Central memory CD4-positive, alpha-beta T cell (primary cell): ENCODE results near the gene ELMO2.
A peak's percentile ranks its signal among the peaks of the same experiment; 100 is the strongest.

ENCODE experiments used
- DNase-seq: peaks from one replicate; pipeline ENCODE4 v3.0.0; 2022

Gene ELMO2

GRCh38 chr20:46365487-46366220, 40.8 kb downstream of the ELMO2 start:
- peak; percentile 52 for DNase-seq

- no peak for DNase-seq
Observed at GRCh38 chr20:46364670-46365486, 41.5 kb downstream of the ELMO2 start.

- peak; percentile 86 for DNase-seq
Observed at GRCh38 chr20:46363874-46364669, 42.3 kb downstream of the ELMO2 start.

- DNase-seq = no peak
Observed at GRCh38 chr20:46362921-46363867, 43.2 kb downstream of the ELMO2 start.

- no peak for DNase-seq
Observed at GRCh38 chr20:46361811-46362210, 44.6 kb downstream of the ELMO2 start.

- peak; percentile 53 for DNase-seq
Observed at GRCh38 chr20:46361381-46361780, 45.0 kb downstream of the ELMO2 start.

GRCh38 chr20:46359233-46359751, 47.1 kb downstream of the ELMO2 start:
- DNase-seq = no peak

- no peak for DNase-seq
Observed at GRCh38 chr20:46358346-46359058, 47.9 kb downstream of the ELMO2 start.

GRCh38 chr20:46357030-46357514, 49.3 kb downstream of the ELMO2 start:
- no peak for DNase-seq

- DNase-seq = no peak
Observed at GRCh38 chr20:46356195-46357029, 50.0 kb downstream of the ELMO2 start.

- DNase-seq = no peak
Observed at GRCh38 chr20:46355778-46356177, 50.6 kb downstream of the ELMO2 start.

GRCh38 chr20:46354920-46355654, 51.3 kb downstream of the ELMO2 start:
- no peak for DNase-seq

- no peak for DNase-seq
Observed at GRCh38 chr20:46354207-46354555, 52.2 kb downstream of the ELMO2 start.

- no peak for DNase-seq
Observed at GRCh38 chr20:46353500-46354206, 52.8 kb downstream of the ELMO2 start.

GRCh38 chr20:46352370-46352938, 54.0 kb downstream of the ELMO2 start:
- no peak for DNase-seq

GRCh38 chr20:46351357-46352058, 54.9 kb downstream of the ELMO2 start:
- DNase-seq = no peak

- no peak for DNase-seq
Observed at GRCh38 chr20:46350986-46351267, 55.5 kb downstream of the ELMO2 start.
